Measurements from ENCODE around the gene LIN28B. TPM values are rescaled to one million over a fixed set of nuclear protein-coding genes. Genes with fewer than 3 reads are reported as not detected.

The LIN28B gene
- polyA plus RNA-seq, 1 donor from 2014 or later, result 19.1 TPM

GRCh38 chr6:105066836-105067235 lies 109.9 kb downstream of the LIN28B start:
- H3K9me3 ChIP-seq (ENCODE audit: low read length), result no peaks in the 10 kb centered on the region
- H3K27me3 ChIP-seq (ENCODE audit: insufficient read depth, low read depth, low read length), result no peaks in the 10 kb centered on the region
- H3F3A ChIP-seq (ENCODE audit: insufficient read depth, low read length, poor library complexity, severe bottlenecking), result no peaks in the 10 kb centered on the region
- H3K4me3 ChIP-seq (ENCODE audit: low read length), result no peak overlapping the region
- no peaks in the 10 kb centered on the region for H3K9me2 ChIP-seq (ENCODE audit: insufficient read depth, low read length)
- no peak overlapping the region for H3K27ac ChIP-seq (ENCODE audit: low read length)
- TF ChIP-seq EP300 (conservative IDR thresholded peaks at IDR 0.05; ENCODE audit: poor library complexity, severe bottlenecking), result no peak
- TF ChIP-seq POLR2AphosphoS5 (IDR thresholded peaks at IDR 0.05), result no peak
- TF ChIP-seq MXI1 (conservative IDR thresholded peaks at IDR 0.05; ENCODE audit: poor library complexity, severe bottlenecking), result no peak
- no peak for TF ChIP-seq TAF1 (IDR thresholded peaks at IDR 0.05; ENCODE audit: low read depth)
- TF ChIP-seq EZH2 (IDR thresholded peaks at IDR 0.05; ENCODE audit: borderline replicate concordance, insufficient read depth, low read length, poor library complexity, severe bottlenecking), result no peak
- no peak for TF ChIP-seq REST (IDR thresholded peaks at IDR 0.05; ENCODE audit: borderline replicate concordance)
- TF ChIP-seq CTCF (IDR thresholded peaks at IDR 0.05; ENCODE audit: poor library complexity, severe bottlenecking), result no peak
- no peak for TF ChIP-seq SMC3 (conservative IDR thresholded peaks at IDR 0.05; ENCODE audit: poor library complexity)
- TF ChIP-seq RAD21 (conservative IDR thresholded peaks at IDR 0.05), result no peak
- no peak overlapping the region for H2AFZ ChIP-seq (ENCODE audit: low read depth, low read length)
- no peak overlapping the region for H3K9ac ChIP-seq (ENCODE audit: low read length)
- peaks cover 25% of the 10 kb centered on the region for H3K79me2 ChIP-seq (replicated peaks; ENCODE audit: insufficient read depth, low read length)
- H3K36me3 ChIP-seq (ENCODE audit: insufficient read depth, low read length), result no peaks in the 10 kb centered on the region
- H3K4me2 ChIP-seq (ENCODE audit: low read length), result no peak overlapping the region
- no peaks in the 10 kb centered on the region for H4K20me1 ChIP-seq (ENCODE audit: insufficient read depth)

- no peaks in the 10 kb centered on the region for H3K36me3 ChIP-seq (ENCODE audit: insufficient read depth, low read length)
- no peak overlapping the region for H3K4me3 ChIP-seq (ENCODE audit: low read length)
- TF ChIP-seq EZH2 (IDR thresholded peaks at IDR 0.05; ENCODE audit: borderline replicate concordance, insufficient read depth, low read length, poor library complexity, severe bottlenecking) (no peak), CTCF (IDR thresholded peaks at IDR 0.05; ENCODE audit: poor library complexity, severe bottlenecking) (no peak), REST (IDR thresholded peaks at IDR 0.05; ENCODE audit: borderline replicate concordance) (no peak), TAF1 (IDR thresholded peaks at IDR 0.05; ENCODE audit: low read depth) (no peak), RAD21 (conservative IDR thresholded peaks at IDR 0.05) (no peak)
- H4K20me1 ChIP-seq (ENCODE audit: insufficient read depth), result no peaks in the 10 kb centered on the region
- H3F3A ChIP-seq (ENCODE audit: insufficient read depth, low read length, poor library complexity, severe bottlenecking), result no peaks in the 10 kb centered on the region
- no peak overlapping the region for H3K4me2 ChIP-seq (ENCODE audit: low read length)
- H3K79me2 ChIP-seq (replicated peaks; ENCODE audit: insufficient read depth, low read length), result peaks cover 30% of the 10 kb centered on the region
- H3K9me2 ChIP-seq (ENCODE audit: insufficient read depth, low read length), result no peaks in the 10 kb centered on the region
- no peak overlapping the region for H3K27ac ChIP-seq (ENCODE audit: low read length)
- no peak overlapping the region for H3K9ac ChIP-seq (ENCODE audit: low read length)
- H3K27me3 ChIP-seq (ENCODE audit: insufficient read depth, low read depth, low read length), result no peaks in the 10 kb centered on the region
- no peaks in the 10 kb centered on the region for H3K9me3 ChIP-seq (ENCODE audit: low read length)
- no peak overlapping the region for H2AFZ ChIP-seq (ENCODE audit: low read depth, low read length)
These were observed 110.4 kb downstream of the LIN28B start for GRCh38 chr6:105067329-105067728.

Measured in neural cell (in vitro differentiated cells).